ENCODE data around the gene ZFYVE28. TPM values are rescaled to one million over a fixed set of nuclear protein-coding genes. Genes with fewer than 3 reads are reported as not detected.

The ZFYVE28 gene
- total and polyA plus RNA-seq, 2 donors from 2014 or later: 8.0 to 18.9 TPM

- no peak for TF ChIP-seq CTCF (IDR thresholded peaks at IDR 0.05; ENCODE audit: borderline replicate concordance, extremely low read depth, insufficient read depth)
- no peaks in the 10 kb centered on the region for H3K9me3 ChIP-seq (ENCODE audit: control insufficient read depth in 2 of 3, insufficient read depth in 1 of 3, low read length in 3 of 3)
- intact Hi-C loops (cut with DNase I): no loop called here
- no peaks in the 10 kb centered on the region for H3K27me3 ChIP-seq (ENCODE audit: control insufficient read depth, insufficient read depth, low read length)
- H3K27ac ChIP-seq (ENCODE audit: low read depth in 2 of 2, low read length in 2 of 2): no peak overlapping the region
- DNase-seq (peak in 3 of 5 donors; percentile 9 to 77 (median 31)), FAIRE-seq (no peak)
- no peak overlapping the region for H3K9ac ChIP-seq (ENCODE audit: low read length in 3 of 3)
- peaks cover 0 to 10% (median 5%) of the 10 kb centered on the region in 3 donors for H3K36me3 ChIP-seq (ENCODE audit: control insufficient read depth in 2 of 3, insufficient read depth in 3 of 3, low read length in 3 of 3)
- H3K4me1 ChIP-seq (ENCODE audit: control insufficient read depth in 2 of 3, insufficient read depth in 2 of 3, low read depth in 1 of 3, low read length in 3 of 3): peaks cover 4 to 12% (median 9%) of the 10 kb centered on the region in 3 donors
- no peak overlapping the region for H3K4me3 ChIP-seq (ENCODE audit: low read length in 3 of 3)
Observed at GRCh38 chr4:2247128-2248043, 171.1 kb downstream of the ZFYVE28 start.

GRCh38 chr4:2246384-2247127, 171.9 kb downstream of the ZFYVE28 start:
- FAIRE-seq (no peak), DNase-seq (peak in 3 of 5 donors; percentile 9 to 65 (median 43))
- no peak overlapping the region for H3K27ac ChIP-seq (ENCODE audit: low read depth in 2 of 2, low read length in 2 of 2)
- H3K27me3 ChIP-seq (ENCODE audit: control insufficient read depth, insufficient read depth, low read length): no peaks in the 10 kb centered on the region
- no peak overlapping the region for H3K4me3 ChIP-seq (ENCODE audit: low read length in 3 of 3)
- H3K4me1 ChIP-seq (ENCODE audit: control insufficient read depth in 2 of 3, insufficient read depth in 2 of 3, low read depth in 1 of 3, low read length in 3 of 3): peaks cover 4 to 12% (median 9%) of the 10 kb centered on the region in 3 donors
- no peaks in the 10 kb centered on the region for H3K9me3 ChIP-seq (ENCODE audit: control insufficient read depth in 2 of 3, insufficient read depth in 1 of 3, low read length in 3 of 3)
- intact Hi-C loops (cut with DNase I): no loop called here
- no peak overlapping the region for H3K9ac ChIP-seq (ENCODE audit: low read length in 3 of 3)
- TF ChIP-seq CTCF (IDR thresholded peaks at IDR 0.05; ENCODE audit: borderline replicate concordance, extremely low read depth, insufficient read depth): no peak
- peaks cover 0 to 10% (median 5%) of the 10 kb centered on the region in 3 donors for H3K36me3 ChIP-seq (ENCODE audit: control insufficient read depth in 2 of 3, insufficient read depth in 3 of 3, low read length in 3 of 3)

- H3K36me3 ChIP-seq (ENCODE audit: control insufficient read depth in 2 of 3, insufficient read depth in 3 of 3, low read length in 3 of 3): peaks cover 0 to 10% (median 5%) of the 10 kb centered on the region in 3 donors
- DNase-seq (peak in 1 of 5 donors; percentile 37), FAIRE-seq (no peak)
- H3K4me3 ChIP-seq (ENCODE audit: low read length in 3 of 3): no peak overlapping the region
- intact Hi-C loops (cut with DNase I): no loop called here
- no peak for TF ChIP-seq CTCF (IDR thresholded peaks at IDR 0.05; ENCODE audit: borderline replicate concordance, extremely low read depth, insufficient read depth)
- no peak overlapping the region for H3K9ac ChIP-seq (ENCODE audit: low read length in 3 of 3)
- H3K9me3 ChIP-seq (ENCODE audit: control insufficient read depth in 2 of 3, insufficient read depth in 1 of 3, low read length in 3 of 3): no peaks in the 10 kb centered on the region
- H3K27me3 ChIP-seq (ENCODE audit: control insufficient read depth, insufficient read depth, low read length): no peaks in the 10 kb centered on the region
- H3K27ac ChIP-seq (ENCODE audit: low read depth in 2 of 2, low read length in 2 of 2): peak overlapping the region in 1 of 2 donors; percentile 59
- H3K4me1 ChIP-seq (ENCODE audit: control insufficient read depth in 2 of 3, insufficient read depth in 2 of 3, low read depth in 1 of 3, low read length in 3 of 3): peaks cover 4 to 14% (median 11%) of the 10 kb centered on the region in 3 donors
Observed at GRCh38 chr4:2245787-2246275, 172.6 kb downstream of the ZFYVE28 start.
